ENCODE data around the gene SCNM1.

DNA sequence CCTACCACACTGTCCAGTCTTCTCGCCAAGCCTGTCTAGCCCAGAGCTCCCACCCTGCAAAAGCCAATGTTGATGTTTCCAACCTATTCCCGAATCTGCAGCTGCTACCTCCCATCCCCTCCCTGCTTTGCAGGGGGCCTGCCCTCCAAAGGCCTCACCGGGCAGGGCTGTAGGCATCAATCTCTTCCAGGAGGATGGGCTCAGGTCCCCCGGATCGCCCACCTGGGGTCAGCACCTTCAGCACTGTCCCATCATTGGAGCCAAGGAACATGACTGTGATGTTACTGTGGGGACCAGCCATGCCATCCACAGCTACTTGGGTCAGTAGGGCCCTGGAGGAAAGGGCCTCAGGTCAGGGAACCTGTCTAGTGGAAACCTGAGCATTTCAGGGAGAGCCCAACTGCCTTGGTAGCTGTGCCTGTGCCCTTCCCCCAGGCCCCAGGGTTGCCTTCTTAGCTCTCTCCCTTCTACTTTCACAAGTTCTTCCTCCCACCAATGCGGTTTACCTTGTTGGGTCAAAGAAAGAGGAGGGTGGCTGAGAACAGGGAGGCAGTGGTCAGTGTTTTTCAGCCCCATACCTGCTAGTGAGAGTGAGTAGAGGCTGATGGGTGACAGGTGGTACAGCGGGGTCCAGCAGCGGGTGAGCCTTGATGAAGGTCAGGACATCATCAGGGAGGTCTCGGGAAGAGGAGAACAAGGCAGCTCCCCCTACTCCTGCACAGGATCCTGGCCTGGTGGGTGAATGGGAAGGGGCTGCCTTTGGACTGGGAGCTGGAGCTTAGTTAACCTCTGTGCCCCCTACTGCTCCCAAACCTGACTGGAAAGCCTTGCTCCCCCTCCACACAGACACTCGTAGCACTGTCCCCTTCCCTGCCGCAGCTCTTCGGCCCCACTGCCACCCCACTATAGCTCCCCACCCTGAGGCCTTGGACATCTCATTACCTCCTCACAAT, 30.2 kb upstream of the SCNM1 start:
- TF ChIP-seq, protein P1, sequence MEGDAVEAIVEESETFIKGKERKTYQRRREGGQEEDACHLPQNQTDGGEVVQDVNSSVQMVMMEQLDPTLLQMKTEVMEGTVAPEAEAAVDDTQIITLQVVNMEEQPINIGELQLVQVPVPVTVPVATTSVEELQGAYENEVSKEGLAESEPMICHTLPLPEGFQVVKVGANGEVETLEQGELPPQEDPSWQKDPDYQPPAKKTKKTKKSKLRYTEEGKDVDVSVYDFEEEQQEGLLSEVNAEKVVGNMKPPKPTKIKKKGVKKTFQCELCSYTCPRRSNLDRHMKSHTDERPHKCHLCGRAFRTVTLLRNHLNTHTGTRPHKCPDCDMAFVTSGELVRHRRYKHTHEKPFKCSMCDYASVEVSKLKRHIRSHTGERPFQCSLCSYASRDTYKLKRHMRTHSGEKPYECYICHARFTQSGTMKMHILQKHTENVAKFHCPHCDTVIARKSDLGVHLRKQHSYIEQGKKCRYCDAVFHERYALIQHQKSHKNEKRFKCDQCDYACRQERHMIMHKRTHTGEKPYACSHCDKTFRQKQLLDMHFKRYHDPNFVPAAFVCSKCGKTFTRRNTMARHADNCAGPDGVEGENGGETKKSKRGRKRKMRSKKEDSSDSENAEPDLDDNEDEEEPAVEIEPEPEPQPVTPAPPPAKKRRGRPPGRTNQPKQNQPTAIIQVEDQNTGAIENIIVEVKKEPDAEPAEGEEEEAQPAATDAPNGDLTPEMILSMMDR (IDR thresholded peaks at IDR 0.05), result no peak
- TF ChIP-seq POLR2A (IDR thresholded peaks at IDR 0.05), result no peak

All from body of pancreas (tissue), 4 donors.